H9 (cell line): ENCODE results near the gene FAM240A. TPM values are rescaled to one million over a fixed set of nuclear protein-coding genes. Genes with fewer than 3 reads are reported as not detected.

Experiments used
- DNase-seq: peaks from one replicate; pipeline ENCODE4 v3.0.0-alpha.2; 2017
- H2AFZ ChIP-seq: one replicate; pipeline ENCODE4 v1.6.1; 2013; ENCODE audit warnings: mild to moderate bottlenecking, low read length, control low read depth, moderate library complexity
- H2AK5ac ChIP-seq: 2 replicates; pipeline ENCODE4 v1.6.1; 2013; ENCODE audit warnings: low read length, control low read depth, mixed read lengths; ENCODE audit not compliant: insufficient read length
- H2BK120ac ChIP-seq: one replicate; pipeline ENCODE4 v1.6.1; 2013; ENCODE audit warnings: low read depth, mild to moderate bottlenecking, low read length, control low read depth, inconsistent platforms; ENCODE audit not compliant: poor library complexity, severe bottlenecking
- H2BK12ac ChIP-seq: 2 replicates; pipeline ENCODE4 v1.6.1; 2013; ENCODE audit warnings: low read length, control low read depth, mixed read lengths, low read depth; ENCODE audit not compliant: insufficient read length
- H2BK15ac ChIP-seq: 2 replicates; pipeline ENCODE4 v1.6.1; 2013; ENCODE audit warnings: low read depth, low read length, control low read depth
- H2BK20ac ChIP-seq: one replicate; pipeline ENCODE4 v1.6.1; 2013; ENCODE audit warnings: low read depth, mild to moderate bottlenecking, low read length, control low read depth, inconsistent platforms; ENCODE audit not compliant: poor library complexity, severe bottlenecking
- H2BK5ac ChIP-seq: 2 replicates; pipeline ENCODE4 v1.6.1; 2013; ENCODE audit warnings: low read length, control low read depth, mixed read lengths; ENCODE audit not compliant: insufficient read length
- H3K14ac ChIP-seq: 2 replicates; pipeline ENCODE4 v1.6.1; 2013; ENCODE audit warnings: low read length, control low read depth; ENCODE audit not compliant: insufficient read depth
- H3K18ac ChIP-seq: 2 replicates; pipeline ENCODE4 v1.6.1; 2013; ENCODE audit warnings: low read depth, mild to moderate bottlenecking, mixed read lengths, low read length, control low read depth; ENCODE audit not compliant: insufficient read length
- H3K23ac ChIP-seq: 2 replicates; pipeline ENCODE4 v1.6.1; 2013; ENCODE audit warnings: low read length, control low read depth, mixed read lengths, low read depth; ENCODE audit not compliant: insufficient read length
- H3K23me2 ChIP-seq: 2 replicates; pipeline ENCODE4 v1.6.1; 2013; ENCODE audit warnings: low read depth, mild to moderate bottlenecking, mixed read lengths, low read length, control low read depth; ENCODE audit not compliant: insufficient read length, poor library complexity, severe bottlenecking
- H3K27ac ChIP-seq: 2 replicates; pipeline ENCODE4 v1.5.1; 2013; ENCODE audit warnings: low read length, control low read depth, mixed read lengths, low read depth; ENCODE audit not compliant: insufficient read length
- H3K27me3 ChIP-seq: 2 replicates; pipeline ENCODE4 v1.6.1; 2013; ENCODE audit warnings: low read length, control low read depth, inconsistent platforms; ENCODE audit not compliant: insufficient read depth
- H3K4ac ChIP-seq: 2 replicates; pipeline ENCODE4 v1.6.1; 2013; ENCODE audit warnings: low read depth, mild to moderate bottlenecking, control low read depth, inconsistent platforms, low read length, moderate library complexity
- H3K4me1 ChIP-seq: 2 replicates; pipeline ENCODE4 v1.6.1; 2013; ENCODE audit warnings: low read length, control low read depth, inconsistent platforms; ENCODE audit not compliant: insufficient read depth
- H3K4me2 ChIP-seq: 2 replicates; pipeline ENCODE4 v1.6.1; 2013; ENCODE audit warnings: low read length, control low read depth, mixed read lengths; ENCODE audit not compliant: insufficient read length, insufficient read depth
- H3K56ac ChIP-seq: 2 replicates; pipeline ENCODE4 v1.6.1; 2013; ENCODE audit warnings: low read depth, mild to moderate bottlenecking, mixed read lengths, low read length, control low read depth; ENCODE audit not compliant: insufficient read length
- H3K79me1 ChIP-seq: 2 replicates; pipeline ENCODE4 v1.6.1; 2013; ENCODE audit warnings: low read depth, mild to moderate bottlenecking, moderate library complexity, low read length, control low read depth, inconsistent platforms; ENCODE audit not compliant: insufficient read depth, poor library complexity, severe bottlenecking
- H3K79me2 ChIP-seq: 2 replicates; pipeline ENCODE4 v1.6.1; 2013; ENCODE audit warnings: low read length, control low read depth, inconsistent platforms; ENCODE audit not compliant: insufficient read depth
- H3K9ac ChIP-seq: 2 replicates; pipeline ENCODE4 v1.6.1; 2013; ENCODE audit warnings: low read length, control low read depth, mixed read lengths; ENCODE audit not compliant: insufficient read length; ENCODE audit errors: extremely low read depth
- H3K9me3 ChIP-seq: one replicate; pipeline ENCODE4 v1.6.1; 2013; ENCODE audit warnings: low read depth, low read length, inconsistent platforms; ENCODE audit not compliant: control insufficient read depth
- H3T11ph ChIP-seq: one replicate; pipeline ENCODE4 v1.6.1; 2013; ENCODE audit warnings: mild to moderate bottlenecking, low read length, control low read depth, inconsistent platforms
- H4K20me1 ChIP-seq: one replicate; pipeline ENCODE4 v1.6.1; 2013; ENCODE audit not compliant: control insufficient read depth, insufficient read length, insufficient read depth
- H4K5ac ChIP-seq: 2 replicates; pipeline ENCODE4 v1.6.1; 2013; ENCODE audit warnings: low read depth, mild to moderate bottlenecking, mixed read lengths, low read length, control low read depth; ENCODE audit not compliant: insufficient read length
- H4K8ac ChIP-seq: replicated peaks from 2 replicates; pipeline ENCODE4 v1.6.1; 2013; ENCODE audit warnings: low read length, control low read depth, mixed read lengths, low read depth; ENCODE audit not compliant: insufficient read length
- H4K91ac ChIP-seq: 2 replicates; pipeline ENCODE4 v1.6.1; 2013; ENCODE audit warnings: low read depth, mild to moderate bottlenecking, moderate library complexity, mixed read lengths, low read length, control low read depth; ENCODE audit not compliant: insufficient read length
- H3K27ac Mint-ChIP-seq, 3 experiments: 2 replicates in 2 of 3; 3 replicates in 1 of 3; pipeline ENCODE4 v1.8.0; 2020 to 2021; ENCODE audit warnings: mixed read lengths in 3 of 3, mild to moderate bottlenecking in 1 of 3, moderate library complexity in 1 of 3
- H3K27me3 Mint-ChIP-seq: 2 replicates; pipeline ENCODE4 v1.8.0; 2021; ENCODE audit warnings: low read depth, mild to moderate bottlenecking, moderate library complexity, mixed read lengths
- H3K36me3 Mint-ChIP-seq, 3 experiments: 2 replicates in 2 of 3; 3 replicates in 1 of 3; pipeline ENCODE4 v1.8.0; 2020 to 2021; ENCODE audit warnings: low read depth in 3 of 3, mixed read lengths in 3 of 3; ENCODE audit not compliant: insufficient read depth in 1 of 3
- H3K4me1 Mint-ChIP-seq, 2 experiments: 2 replicates each; pipeline ENCODE4 v1.8.0; 2020; ENCODE audit warnings: mixed read lengths in 2 of 2
- H3K4me3 Mint-ChIP-seq, 2 experiments: 2 replicates in 1 of 2; 3 replicates in 1 of 2; pipeline ENCODE4 v1.8.0; 2020 to 2021; ENCODE audit warnings: mild to moderate bottlenecking in 2 of 2, mixed read lengths in 2 of 2, moderate library complexity in 1 of 2
- H3K9me3 Mint-ChIP-seq, 2 experiments: 2 replicates in 1 of 2; 3 replicates in 1 of 2; pipeline ENCODE4 v1.8.0; 2020; ENCODE audit warnings: mild to moderate bottlenecking in 2 of 2, mixed read lengths in 2 of 2, moderate library complexity in 1 of 2
- WGBS: extraction: QIAGEN DNeasy Blood & Tissue Kit; methylation state at CpG from one replicate; pipeline ENCODE4 v1.1.7; 2013; ENCODE audit warnings: missing lambda C conversion rate, low lambda C conversion rate, mixed read lengths; ENCODE audit not compliant: insufficient read length; ENCODE audit errors: extremely low coverage; 5-methylcytosine and 5-hydroxymethylcytosine counted together
- total RNA-seq: library from RNA; stranded (reverse); gene quantifications from 2 replicates; pipeline ENCODE4 v1.2.1, GENCODE V29; 2021
- TF ChIP-seq, protein P1 (sequence below): fragments of 200-600 bp; sonication (generic); conservative IDR thresholded peaks from 3 replicates; pipeline ENCODE4 v1.8.0; 2021; ENCODE audit warnings: antibody characterized with exemption, mild to moderate bottlenecking

Gene FAM240A
- total RNA-seq, 1 experiment from 2014 or later = 0.11 TPM

DNA sequence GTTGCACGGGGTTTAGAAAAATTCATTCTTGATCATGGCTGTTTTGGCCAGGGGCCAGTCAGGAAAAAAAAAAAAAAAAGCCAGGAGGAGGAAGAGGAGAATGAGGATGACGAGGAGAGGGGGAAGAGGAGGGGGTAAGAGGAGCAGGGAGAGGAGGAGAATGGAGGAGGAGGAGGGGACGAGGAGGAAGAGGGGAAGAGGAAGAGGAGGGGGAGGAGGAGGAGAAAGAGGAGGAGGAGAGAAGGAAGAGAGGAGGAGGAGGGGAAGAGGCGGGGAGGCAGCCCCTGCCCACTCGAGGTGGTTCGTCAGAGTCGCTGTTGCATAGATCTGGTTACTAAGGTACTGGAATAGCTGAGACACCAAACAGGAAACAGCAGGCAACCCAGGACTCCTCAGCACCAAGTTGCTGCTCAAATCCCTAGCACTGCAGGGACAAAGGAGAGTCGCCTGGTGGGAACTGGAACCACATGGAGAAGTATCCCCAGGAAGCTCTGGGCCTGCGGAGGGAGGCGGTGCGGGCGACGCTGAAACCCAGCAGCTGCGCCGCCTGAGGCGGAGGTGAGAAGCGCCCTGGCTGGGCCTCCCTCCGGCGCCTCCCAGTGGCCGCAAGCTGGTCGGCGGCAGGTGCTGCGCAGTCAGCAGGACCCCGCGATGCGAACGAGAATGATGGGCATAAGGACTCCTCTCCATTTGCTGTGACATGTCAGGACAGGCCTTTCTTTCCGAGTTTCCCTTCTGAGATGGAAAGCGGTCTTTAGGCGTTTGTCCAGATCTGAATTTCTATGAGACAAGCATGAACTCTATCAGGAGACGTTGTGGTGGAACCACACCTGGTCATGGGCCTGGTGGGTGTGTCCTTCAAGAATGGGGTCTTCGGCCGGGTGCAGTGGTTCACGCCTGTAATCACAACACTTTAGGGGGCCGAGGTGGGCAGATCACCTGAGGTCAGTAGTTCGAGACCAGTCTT lies 17.5 kb downstream of the FAM240A start:
- H2AFZ ChIP-seq = no peak overlapping the region

More for the DNA sequence above, 17.5 kb downstream of the FAM240A start:
- Histone ChIP-seq H3K23ac (no peak overlapping the region), H4K91ac (no peak overlapping the region), H3K56ac (no peak overlapping the region), H2BK120ac (no peak overlapping the region), H3K9me3 (no peaks in the 10 kb centered on the region), H2BK15ac (no peak overlapping the region), H3K14ac (peak overlapping the region; percentile 36), H2BK20ac (no peak overlapping the region), H2AK5ac (no peak overlapping the region), H3T11ph (no peak overlapping the region), H3K4me2 (peak overlapping the region; percentile 38), H3K27me3 (no peaks in the 10 kb centered on the region), H2BK5ac (no peak overlapping the region), H3K79me1 (no peaks in the 10 kb centered on the region), H3K9ac (no peak overlapping the region), H4K8ac (no peak overlapping the region), H4K20me1 (no peaks in the 10 kb centered on the region), H4K5ac (peak overlapping the region; percentile 21), H3K23me2 (no peaks in the 10 kb centered on the region), H3K4ac (no peak overlapping the region), H3K18ac (peak overlapping the region; percentile 46), H3K27ac (peak overlapping the region; percentile 22), H2BK12ac (no peak overlapping the region), H3K4me1 (peaks cover 9% of the 10 kb centered on the region; the same call in 1 of the 2 replicates), H3K79me2 (no peaks in the 10 kb centered on the region)
- TF ChIP-seq, protein P1, sequence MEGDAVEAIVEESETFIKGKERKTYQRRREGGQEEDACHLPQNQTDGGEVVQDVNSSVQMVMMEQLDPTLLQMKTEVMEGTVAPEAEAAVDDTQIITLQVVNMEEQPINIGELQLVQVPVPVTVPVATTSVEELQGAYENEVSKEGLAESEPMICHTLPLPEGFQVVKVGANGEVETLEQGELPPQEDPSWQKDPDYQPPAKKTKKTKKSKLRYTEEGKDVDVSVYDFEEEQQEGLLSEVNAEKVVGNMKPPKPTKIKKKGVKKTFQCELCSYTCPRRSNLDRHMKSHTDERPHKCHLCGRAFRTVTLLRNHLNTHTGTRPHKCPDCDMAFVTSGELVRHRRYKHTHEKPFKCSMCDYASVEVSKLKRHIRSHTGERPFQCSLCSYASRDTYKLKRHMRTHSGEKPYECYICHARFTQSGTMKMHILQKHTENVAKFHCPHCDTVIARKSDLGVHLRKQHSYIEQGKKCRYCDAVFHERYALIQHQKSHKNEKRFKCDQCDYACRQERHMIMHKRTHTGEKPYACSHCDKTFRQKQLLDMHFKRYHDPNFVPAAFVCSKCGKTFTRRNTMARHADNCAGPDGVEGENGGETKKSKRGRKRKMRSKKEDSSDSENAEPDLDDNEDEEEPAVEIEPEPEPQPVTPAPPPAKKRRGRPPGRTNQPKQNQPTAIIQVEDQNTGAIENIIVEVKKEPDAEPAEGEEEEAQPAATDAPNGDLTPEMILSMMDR = peak; percentile 100
- Mint-ChIP-seq H3K27ac (peak overlapping the region; percentile 30 to 51 (median 44); a peak in 4 of 7 replicates), H3K9me3 (peaks cover 0 to 4% of the 10 kb centered on the region in 2 experiments; a peak in 1 of 5 replicates), H3K36me3 (no peaks in the 10 kb centered on the region), H3K27me3 (peaks cover 3% of the 10 kb centered on the region), H3K4me3 (peak overlapping the region; percentile 45 to 69), H3K4me1 (peaks cover 39 to 49% of the 10 kb centered on the region in 2 experiments)
- WGBS = no CpG with 5 or more reads among the region's 36 CpGs
- DNase-seq = peak; percentile 96
